SK-N-SH treated with all-trans-retinoic acid at 6 μM for 48 hours (cell line): ENCODE data around the gene PALLD.

Source experiments
- ATAC-seq: fragments of 200-7000 bp; cut with Tn5 transposase; 3 replicates; pipeline ENCODE4 v1.9.1; 2020; ENCODE audit warnings: mild to moderate bottlenecking, moderate library complexity
- ARNTL ChIP-seq: fragments of 450-650 bp; formaldehyde crosslinking; IDR thresholded peaks from 2 replicates; pipeline ENCODE4 v1.5.0; 2020; ENCODE audit warnings: low read depth, mild to moderate bottlenecking, moderate library complexity, borderline replicate concordance
- BACH2 ChIP-seq: fragments of 250-450 bp; sonication (Bioruptor Pico); IDR thresholded peaks from 2 replicates; pipeline ENCODE4 v1.9.0; 2021; ENCODE audit warnings: mild to moderate bottlenecking, borderline replicate concordance
- CREB5 ChIP-seq: fragments of 250-450 bp; sonication (Bioruptor Pico); IDR thresholded peaks from 2 replicates; pipeline ENCODE4 v1.5.1; 2020; ENCODE audit warnings: low read depth, mild to moderate bottlenecking, moderate library complexity
- CSDC2 ChIP-seq: fragments of 250-450 bp; sonication (Bioruptor Pico); IDR thresholded peaks from 2 replicates; pipeline ENCODE4 v1.5.0; 2020; ENCODE audit warnings: mild to moderate bottlenecking, moderate library complexity
- ESRRG ChIP-seq: fragments of 250-450 bp; sonication (Bioruptor Pico); IDR thresholded peaks from 2 replicates; pipeline ENCODE4 v1.6.1; 2021; ENCODE audit warnings: mild to moderate bottlenecking
- GLIS3 ChIP-seq: fragments of 250-450 bp; sonication (Bioruptor Pico); IDR thresholded peaks from 2 replicates; pipeline ENCODE4 v1.5.0; 2020; ENCODE audit warnings: mild to moderate bottlenecking, moderate library complexity
- ISL1 ChIP-seq: fragments of 250-450 bp; sonication (Bioruptor Pico); IDR thresholded peaks from 2 replicates; pipeline ENCODE4 v2.1.2; 2022; ENCODE audit warnings: mild to moderate bottlenecking, moderate library complexity
- OSR1 ChIP-seq: fragments of 250-450 bp; sonication (Bioruptor Pico); IDR thresholded peaks from 2 replicates; pipeline ENCODE4 v1.8.0; 2022; ENCODE audit warnings: moderate library complexity, mild to moderate bottlenecking, inconsistent platforms
- POU6F1 ChIP-seq: fragments of 250-450 bp; sonication (Bioruptor Pico); IDR thresholded peaks from 2 replicates; pipeline ENCODE4 v1.8.0; 2021; ENCODE audit warnings: low read depth, mild to moderate bottlenecking, moderate library complexity, borderline replicate concordance
- PPARA ChIP-seq: fragments of 250-450 bp; sonication (Bioruptor Pico); IDR thresholded peaks from 2 replicates; pipeline ENCODE4 v1.5.0; 2020; ENCODE audit warnings: mild to moderate bottlenecking, borderline replicate concordance
- RARB ChIP-seq: fragments of 250-450 bp; sonication (Bioruptor Pico); IDR thresholded peaks from 2 replicates; pipeline ENCODE4 v1.8.0; 2021; ENCODE audit warnings: mild to moderate bottlenecking, moderate library complexity
- SNAI2 ChIP-seq: fragments of 250-450 bp; sonication (Bioruptor Pico); IDR thresholded peaks from 2 replicates; pipeline ENCODE4 v1.5.0; 2020; ENCODE audit warnings: mild to moderate bottlenecking, moderate library complexity
- TCF4 ChIP-seq: fragments of 250-450 bp; sonication (Bioruptor Pico); IDR thresholded peaks from 2 replicates; pipeline ENCODE4 v1.8.0; 2021; ENCODE audit warnings: mild to moderate bottlenecking, moderate library complexity, borderline replicate concordance
- TOX ChIP-seq: fragments of 250-450 bp; sonication (Bioruptor Pico); IDR thresholded peaks from 2 replicates; pipeline ENCODE4 v1.8.0; 2021; ENCODE audit warnings: mild to moderate bottlenecking, moderate library complexity, borderline replicate concordance
- ZC3H10 ChIP-seq: fragments of 250-450 bp; sonication (Bioruptor Pico); IDR thresholded peaks from 2 replicates; pipeline ENCODE4 v1.5.1; 2021; ENCODE audit warnings: mild to moderate bottlenecking, moderate library complexity
- ZFP3 ChIP-seq: fragments of 250-450 bp; sonication (Bioruptor Pico); IDR thresholded peaks from 2 replicates; pipeline ENCODE4 v1.5.0; 2020; ENCODE audit warnings: mild to moderate bottlenecking, moderate library complexity
- ZNF565 ChIP-seq: fragments of 450-650 bp; formaldehyde crosslinking; conservative IDR thresholded peaks from 2 replicates; pipeline ENCODE4 v1.5.0; 2020; ENCODE audit warnings: low read depth, mild to moderate bottlenecking, moderate library complexity
- ZNF70 ChIP-seq: fragments of 450-650 bp; formaldehyde crosslinking; IDR thresholded peaks from 2 replicates; pipeline ENCODE4 v1.5.0; 2020; ENCODE audit warnings: mild to moderate bottlenecking, moderate library complexity
- ZNF8 ChIP-seq: fragments of 450-650 bp; formaldehyde crosslinking; IDR thresholded peaks from 2 replicates; pipeline ENCODE4 v1.5.0; 2020; ENCODE audit warnings: mild to moderate bottlenecking, moderate library complexity
- TF ChIP-seq, protein P1 (sequence below): fragments of 250-450 bp; sonication (Bioruptor Pico); IDR thresholded peaks from 2 replicates; pipeline ENCODE4 v1.8.0; 2020; ENCODE audit warnings: mild to moderate bottlenecking, moderate library complexity, borderline replicate concordance
- TF ChIP-seq, protein P2 (sequence below): fragments of 250-450 bp; sonication (Bioruptor Pico); IDR thresholded peaks from 2 replicates; pipeline ENCODE4 v1.5.0; 2020; ENCODE audit warnings: mild to moderate bottlenecking, moderate library complexity

Gene PALLD

GRCh38 chr4:168527560-168527959 is 30.7 kb downstream of the PALLD start (continued):
- TF ChIP-seq, protein P1, sequence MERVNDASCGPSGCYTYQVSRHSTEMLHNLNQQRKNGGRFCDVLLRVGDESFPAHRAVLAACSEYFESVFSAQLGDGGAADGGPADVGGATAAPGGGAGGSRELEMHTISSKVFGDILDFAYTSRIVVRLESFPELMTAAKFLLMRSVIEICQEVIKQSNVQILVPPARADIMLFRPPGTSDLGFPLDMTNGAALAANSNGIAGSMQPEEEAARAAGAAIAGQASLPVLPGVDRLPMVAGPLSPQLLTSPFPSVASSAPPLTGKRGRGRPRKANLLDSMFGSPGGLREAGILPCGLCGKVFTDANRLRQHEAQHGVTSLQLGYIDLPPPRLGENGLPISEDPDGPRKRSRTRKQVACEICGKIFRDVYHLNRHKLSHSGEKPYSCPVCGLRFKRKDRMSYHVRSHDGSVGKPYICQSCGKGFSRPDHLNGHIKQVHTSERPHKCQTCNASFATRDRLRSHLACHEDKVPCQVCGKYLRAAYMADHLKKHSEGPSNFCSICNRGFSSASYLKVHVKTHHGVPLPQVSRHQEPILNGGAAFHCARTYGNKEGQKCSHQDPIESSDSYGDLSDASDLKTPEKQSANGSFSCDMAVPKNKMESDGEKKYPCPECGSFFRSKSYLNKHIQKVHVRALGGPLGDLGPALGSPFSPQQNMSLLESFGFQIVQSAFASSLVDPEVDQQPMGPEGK (CRISPR knock-in tag): no peak
- no peak for TF ChIP-seq ZC3H10 (CRISPR knock-in tag)
- TF ChIP-seq TOX (CRISPR knock-in tag): no peak
- TF ChIP-seq ZNF565 (CRISPR knock-in tag): no peak

DNA sequence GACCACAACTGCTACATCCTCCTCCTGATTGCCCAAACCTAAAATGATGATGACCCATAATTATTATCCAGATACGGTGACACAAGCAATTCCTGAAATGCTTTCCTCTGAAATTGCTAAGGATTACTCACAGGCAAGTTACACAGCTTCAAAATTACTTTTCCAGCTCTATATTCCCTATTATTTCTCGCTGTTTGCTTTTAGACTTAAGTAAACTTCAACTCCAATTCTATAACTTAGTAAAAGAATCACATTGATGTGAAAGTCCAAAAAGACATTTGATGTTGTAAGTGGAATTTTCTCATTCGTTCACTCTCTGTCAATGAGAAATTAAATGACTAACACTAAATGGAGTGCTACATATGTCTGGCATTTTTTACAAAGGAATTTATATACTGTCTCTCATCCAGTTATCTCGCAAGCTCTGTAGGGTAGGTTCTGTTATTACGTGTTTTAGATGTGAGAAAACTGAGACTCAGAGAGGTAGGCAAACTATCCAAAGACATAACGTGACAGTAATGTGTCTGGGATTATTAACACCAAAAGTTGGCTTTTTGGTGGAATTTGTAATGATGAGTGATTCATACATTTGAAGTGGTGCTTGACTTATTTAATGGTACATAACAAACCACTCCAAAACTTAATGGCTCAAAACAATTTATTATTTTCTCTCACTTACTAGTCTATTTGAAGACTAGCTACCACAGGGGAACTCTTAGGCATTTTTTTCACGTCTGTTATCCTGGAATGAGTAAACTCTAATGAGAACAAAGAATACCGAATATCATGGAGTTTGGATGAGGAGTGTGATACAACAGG is 31.5 kb downstream of the PALLD start:
- TF ChIP-seq RARB (CRISPR knock-in tag) (no peak), ZNF8 (CRISPR knock-in tag) (no peak)
- ATAC-seq: peak; percentile 82

DNA sequence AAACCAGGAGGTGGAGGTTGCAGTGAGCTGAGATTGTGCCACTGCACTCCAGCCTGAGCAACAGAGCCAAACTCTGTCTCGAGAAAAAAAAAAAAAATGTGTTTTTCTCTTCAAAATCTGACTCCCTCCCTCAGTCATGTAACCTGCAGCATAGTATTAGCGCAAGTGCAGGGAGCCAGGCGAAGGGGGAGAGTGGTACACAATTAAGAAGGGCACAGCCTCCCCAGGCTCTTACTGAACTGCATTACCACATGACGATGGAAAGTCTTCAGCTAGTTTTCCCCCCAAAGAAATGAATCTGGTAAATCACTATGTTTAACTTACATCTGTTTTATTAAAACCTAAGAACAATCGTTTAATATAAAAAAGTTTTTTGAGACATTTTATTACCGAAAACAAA is 32.4 kb downstream of the PALLD start:
- TF ChIP-seq ZNF565 (CRISPR knock-in tag): no peak
- TF ChIP-seq ZNF8 (CRISPR knock-in tag): no peak
- TF ChIP-seq ZNF70 (CRISPR knock-in tag): no peak
- no peak for TF ChIP-seq POU6F1 (CRISPR knock-in tag)
- no peak for TF ChIP-seq CREB5 (CRISPR knock-in tag)
- no peak for TF ChIP-seq ZFP3 (CRISPR knock-in tag)
- TF ChIP-seq BACH2: no peak
- no peak for TF ChIP-seq ESRRG (CRISPR knock-in tag)
- no peak for TF ChIP-seq TCF4 (CRISPR knock-in tag)
- TF ChIP-seq ISL1 (CRISPR knock-in tag): no peak
- TF ChIP-seq, protein P2, sequence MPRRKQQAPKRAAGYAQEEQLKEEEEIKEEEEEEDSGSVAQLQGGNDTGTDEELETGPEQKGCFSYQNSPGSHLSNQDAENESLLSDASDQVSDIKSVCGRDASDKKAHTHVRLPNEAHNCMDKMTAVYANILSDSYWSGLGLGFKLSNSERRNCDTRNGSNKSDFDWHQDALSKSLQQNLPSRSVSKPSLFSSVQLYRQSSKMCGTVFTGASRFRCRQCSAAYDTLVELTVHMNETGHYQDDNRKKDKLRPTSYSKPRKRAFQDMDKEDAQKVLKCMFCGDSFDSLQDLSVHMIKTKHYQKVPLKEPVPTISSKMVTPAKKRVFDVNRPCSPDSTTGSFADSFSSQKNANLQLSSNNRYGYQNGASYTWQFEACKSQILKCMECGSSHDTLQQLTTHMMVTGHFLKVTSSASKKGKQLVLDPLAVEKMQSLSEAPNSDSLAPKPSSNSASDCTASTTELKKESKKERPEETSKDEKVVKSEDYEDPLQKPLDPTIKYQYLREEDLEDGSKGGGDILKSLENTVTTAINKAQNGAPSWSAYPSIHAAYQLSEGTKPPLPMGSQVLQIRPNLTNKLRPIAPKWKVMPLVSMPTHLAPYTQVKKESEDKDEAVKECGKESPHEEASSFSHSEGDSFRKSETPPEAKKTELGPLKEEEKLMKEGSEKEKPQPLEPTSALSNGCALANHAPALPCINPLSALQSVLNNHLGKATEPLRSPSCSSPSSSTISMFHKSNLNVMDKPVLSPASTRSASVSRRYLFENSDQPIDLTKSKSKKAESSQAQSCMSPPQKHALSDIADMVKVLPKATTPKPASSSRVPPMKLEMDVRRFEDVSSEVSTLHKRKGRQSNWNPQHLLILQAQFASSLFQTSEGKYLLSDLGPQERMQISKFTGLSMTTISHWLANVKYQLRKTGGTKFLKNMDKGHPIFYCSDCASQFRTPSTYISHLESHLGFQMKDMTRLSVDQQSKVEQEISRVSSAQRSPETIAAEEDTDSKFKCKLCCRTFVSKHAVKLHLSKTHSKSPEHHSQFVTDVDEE (CRISPR knock-in tag): no peak
- TF ChIP-seq TOX (CRISPR knock-in tag): no peak
- no peak for TF ChIP-seq GLIS3 (CRISPR knock-in tag)
- no peak for TF ChIP-seq SNAI2 (CRISPR knock-in tag)
- no peak for TF ChIP-seq CSDC2 (CRISPR knock-in tag)
- TF ChIP-seq PPARA (CRISPR knock-in tag): no peak
- no peak for TF ChIP-seq RARB (CRISPR knock-in tag)
- TF ChIP-seq, protein P1 (CRISPR knock-in tag): no peak
- TF ChIP-seq OSR1 (CRISPR knock-in tag): no peak
- TF ChIP-seq ARNTL: no peak
- ATAC-seq: no peak
